Sciatic nerve (tissue), 2 donors: Measurements from ENCODE around the gene NUDT6. TPM values are rescaled to one million over a fixed set of nuclear protein-coding genes. Genes with fewer than 3 reads are reported as not detected.
"Not testable (repeated sequence)": the region's sequence is repeated elsewhere in the genome, so short reads cannot be mapped to it uniquely, and the experiment has no call there.

Source experiments
- ATAC-seq: fragments of 200-7000 bp; cut with Tn5 transposase; one replicate; pipeline ENCODE4 v1.9.1; 2020; ENCODE audit warnings: mild to moderate bottlenecking, moderate library complexity
- DNase-seq: peaks from one replicate; pipeline ENCODE4 v3.0.0-alpha.2; 2020; ENCODE audit warnings: low spot score
- intact Hi-C: fragments of 100-400 bp; cut with DNase I; formaldehyde crosslinking; loops from one replicate; pipeline ENCODE4 v1.14.2; 2022
- total RNA-seq: library from RNA; stranded (reverse); fragmentation: NEBNext Ultra II Directional; extraction: Animal tissue kit (Norgen Biotek cat#: 25700); gene quantifications from one replicate; pipeline ENCODE4 v1.2.1, GENCODE V29; 2021
- donor health status: DM: no; HTN: no; CAD: no.
- donor health status: DM: no; HTN: no; CAD: no.

NUDT6 gene
- total RNA-seq, 1 donor from 2014 or later: 7.7 TPM

- no peak for DNase-seq
- intact Hi-C loops: no loop called here
- no peak for ATAC-seq
These were observed 32.7 kb downstream of the NUDT6 start for GRCh38 chr4:122889726-122890125.

- intact Hi-C loops: no loop called here
- ATAC-seq (peak; percentile 45), DNase-seq (no peak)
These were observed 37.9 kb downstream of the NUDT6 start for GRCh38 chr4:122884499-122884898.

GRCh38 chr4:122882857-122883735, 39.3 kb downstream of the NUDT6 start:
- intact Hi-C loops: no loop called here
- DNase-seq (no peak), ATAC-seq (peak; percentile 20)

DNA sequence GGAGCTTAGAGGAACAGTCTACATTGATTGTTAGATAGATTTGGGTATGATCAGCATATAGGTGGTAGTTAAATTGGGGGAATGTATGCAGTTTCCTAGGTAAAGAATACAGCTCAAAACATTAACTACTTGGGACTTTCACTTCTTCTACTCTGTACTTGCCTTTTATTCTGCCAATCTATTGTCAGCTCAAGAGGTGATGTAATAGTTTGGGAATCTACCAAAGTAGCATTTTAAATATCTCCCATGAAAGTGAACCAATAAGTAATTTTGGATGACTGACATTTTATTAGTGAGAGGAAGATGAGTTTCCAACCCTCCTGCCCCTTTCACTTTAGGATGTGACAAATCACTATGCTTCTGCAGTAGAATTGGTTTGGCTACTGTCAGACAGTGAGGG, 43.4 kb downstream of the NUDT6 start:
- intact Hi-C loops: no loop called here
- ATAC-seq: no peak
- no peak for DNase-seq

DNA sequence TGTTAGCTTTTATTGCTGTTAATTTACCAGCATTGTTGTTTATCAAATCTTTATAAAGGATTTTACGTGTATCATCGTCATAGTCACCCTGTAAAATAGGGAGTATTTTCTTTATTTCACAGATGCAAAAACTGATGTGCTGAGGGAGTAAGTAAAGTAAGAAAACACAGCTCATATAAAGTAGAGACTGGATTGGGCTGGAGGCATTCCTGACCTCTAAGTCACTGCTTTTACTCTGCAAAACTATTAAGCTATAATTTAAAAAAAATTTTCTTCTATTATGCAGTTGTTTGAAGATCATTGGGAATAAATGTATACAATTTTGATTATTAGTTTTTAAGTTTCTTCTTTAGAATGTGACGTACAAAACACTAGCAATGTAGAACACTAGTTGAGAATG, 45.9 kb downstream of the NUDT6 start:
- DNase-seq (no peak), ATAC-seq (no peak)
- intact Hi-C loops: no loop called here

- ATAC-seq: no peak
- intact Hi-C loops: no loop called here
- no peak for DNase-seq
These were observed 46.4 kb downstream of the NUDT6 start for GRCh38 chr4:122875949-122876348.

- DNase-seq (no peak), ATAC-seq (peak; percentile 67)
- intact Hi-C loops: no loop called here
These were observed 48.4 kb downstream of the NUDT6 start for GRCh38 chr4:122873821-122874593.

DNA sequence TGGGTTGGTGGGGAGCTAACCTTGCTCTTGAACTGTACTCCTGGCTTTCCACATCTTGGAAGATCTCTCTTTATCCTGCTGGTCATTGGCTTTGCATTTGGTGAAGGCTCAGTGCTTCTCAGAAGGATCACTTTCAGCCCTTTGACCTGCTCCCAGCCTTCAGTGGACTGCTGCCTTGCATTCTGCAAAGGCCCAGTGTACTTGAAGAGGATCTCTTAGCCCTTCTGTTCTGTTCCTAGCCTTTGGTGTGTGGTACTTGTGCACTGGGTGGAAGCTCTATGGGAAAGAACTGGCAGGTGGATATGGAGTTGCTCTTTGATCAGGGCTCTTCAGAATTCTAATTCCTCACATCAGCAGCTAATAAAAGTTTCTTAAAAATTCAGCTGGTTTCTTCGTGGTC, 49.3 kb downstream of the NUDT6 start:
- intact Hi-C loops: no loop called here

DNA sequence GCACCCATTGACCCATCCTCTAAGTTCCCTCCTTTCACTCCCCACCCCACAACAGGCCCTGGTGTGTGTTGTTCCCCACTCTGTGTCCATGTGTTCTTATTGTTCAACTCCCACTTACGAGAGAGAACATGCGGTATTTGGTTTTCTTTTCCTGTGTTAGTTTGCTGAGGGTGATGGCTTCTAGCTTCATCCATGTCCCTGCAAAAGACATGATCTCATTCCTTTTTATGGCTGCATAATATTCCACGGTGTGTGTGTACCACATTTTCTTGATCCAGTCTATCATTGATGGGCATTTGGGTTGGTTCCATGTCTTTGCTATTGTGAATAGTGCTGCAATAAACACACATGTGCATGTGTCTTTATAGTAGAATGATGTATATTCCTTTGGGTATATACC, 54.2 kb downstream of the NUDT6 start:
- DNase-seq, intact Hi-C loops, ATAC-seq: not testable (repeated sequence)

More for the DNA sequence above, 49.3 kb downstream of the NUDT6 start:
- no peak for ATAC-seq
- DNase-seq: no peak

- ATAC-seq (no peak), DNase-seq (no peak)
- intact Hi-C loops: no loop called here
These were observed 57.0 kb downstream of the NUDT6 start for GRCh38 chr4:122865425-122865824.

DNA sequence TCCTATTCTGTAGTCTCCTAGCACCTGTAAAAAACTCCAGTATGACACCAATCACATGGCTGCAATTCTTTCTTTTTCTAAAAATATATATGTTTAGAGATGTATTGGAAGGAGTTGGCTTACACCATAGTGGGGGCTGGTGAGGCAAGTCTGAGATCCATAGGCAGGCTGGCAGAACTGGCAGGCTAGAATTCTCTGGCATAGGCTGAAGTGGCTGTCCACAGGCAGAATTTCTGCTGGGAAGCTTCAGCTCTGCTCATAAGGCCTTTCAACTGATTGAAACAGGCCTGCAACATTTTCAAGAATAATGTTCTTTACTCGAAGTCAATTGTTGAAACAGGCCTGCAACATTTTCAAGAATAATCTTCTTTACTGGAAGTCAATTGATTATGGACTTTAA, 58.8 kb downstream of the NUDT6 start:
- no peak for ATAC-seq
- intact Hi-C loops: no loop called here
- no peak for DNase-seq

DNA sequence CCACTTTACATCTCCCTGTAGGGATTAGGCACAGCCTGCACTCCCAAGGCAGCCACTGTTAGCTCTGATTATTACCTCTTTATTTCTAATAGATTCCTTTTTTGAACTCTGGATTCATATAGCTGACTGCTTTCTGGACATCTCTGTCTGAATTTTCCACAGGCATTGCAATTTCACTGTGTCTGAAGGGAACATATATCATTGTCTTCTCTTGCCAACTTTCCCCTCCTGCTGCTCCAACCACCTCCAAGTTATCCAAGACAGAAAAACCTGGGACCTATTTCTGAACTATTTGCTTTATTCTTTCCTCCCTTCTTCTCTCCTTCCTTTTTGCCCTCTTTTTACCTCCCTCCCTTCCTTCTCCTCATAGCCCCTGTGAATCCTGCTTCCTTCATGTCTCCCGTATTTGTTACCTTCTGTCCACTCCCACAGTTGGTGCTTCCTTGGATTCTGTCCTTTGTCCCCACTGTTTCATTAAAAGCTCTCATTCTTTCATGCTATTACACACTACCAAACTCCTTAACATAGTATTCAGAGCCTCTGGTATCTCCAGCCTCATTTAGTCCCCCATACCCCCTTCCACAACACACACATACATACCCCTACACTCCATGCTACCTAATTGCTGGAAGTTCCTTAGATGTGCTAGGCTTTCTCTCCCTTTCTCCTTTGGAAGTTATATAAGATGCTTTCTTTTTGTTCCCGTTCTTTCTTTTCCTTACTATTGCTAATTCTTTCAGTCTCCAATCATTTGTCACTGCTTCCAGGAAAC, 61.0 kb downstream of the NUDT6 start:
- ATAC-seq (no peak), DNase-seq (no peak)
- intact Hi-C loops: no loop called here

DNA sequence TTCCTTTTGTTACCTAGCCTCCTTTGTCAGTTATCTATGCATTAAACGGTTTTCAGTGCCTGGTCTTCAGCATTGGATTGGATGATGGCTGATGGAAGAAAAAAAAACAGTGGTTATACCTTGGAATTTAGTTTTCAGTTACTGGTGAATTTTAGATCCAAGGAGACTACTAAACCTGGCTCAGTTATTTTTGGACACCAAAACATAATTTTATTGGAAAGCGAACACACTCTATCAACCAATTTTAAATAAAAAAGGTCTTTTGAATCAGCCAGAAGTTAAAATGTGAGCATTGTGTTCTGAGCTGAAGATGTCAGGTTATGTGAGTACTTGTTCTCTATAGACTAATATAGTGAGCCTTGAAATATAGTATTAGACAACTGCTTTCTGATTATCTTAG, 63.7 kb downstream of the NUDT6 start:
- ATAC-seq: no peak
- DNase-seq: no peak
- intact Hi-C loops: no loop called here

GRCh38 chr4:122857160-122857559, 65.2 kb downstream of the NUDT6 start:
- no peak for ATAC-seq

DNA sequence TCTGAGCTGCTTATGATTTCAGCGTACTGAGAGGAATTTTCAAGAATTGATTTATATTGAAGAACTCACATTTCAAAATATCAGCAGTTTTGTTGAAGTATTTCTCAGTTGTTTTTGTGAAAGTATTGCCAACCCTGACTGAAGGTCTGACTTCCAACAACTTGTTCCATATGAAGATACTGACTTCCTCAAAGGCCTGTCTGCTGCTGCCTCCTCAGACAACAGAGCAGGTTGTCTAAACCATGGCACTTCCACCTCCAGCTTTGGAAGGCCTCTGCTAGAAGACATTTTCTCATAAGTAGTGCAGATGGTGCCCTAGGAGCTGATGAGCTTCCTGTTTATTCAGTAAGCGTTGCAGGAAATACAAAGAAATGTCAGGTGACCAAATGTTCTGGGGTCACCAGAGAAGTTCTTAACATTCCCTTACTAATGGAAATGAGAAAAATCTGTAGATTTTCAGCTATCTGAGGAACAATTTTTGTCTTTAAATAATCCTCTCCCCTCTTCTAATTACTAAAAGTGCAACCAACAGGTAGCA, 67.0 kb downstream of the NUDT6 start:
- ATAC-seq (no peak), DNase-seq (no peak)
- intact Hi-C loops: no loop called here

More at GRCh38 chr4:122857160-122857559, 65.2 kb downstream of the NUDT6 start:
- no peak for DNase-seq
- intact Hi-C loops: no loop called here

- no peak for DNase-seq
- intact Hi-C loops: no loop called here
- ATAC-seq: peak; percentile 91
These were observed 67.7 kb downstream of the NUDT6 start for GRCh38 chr4:122854447-122855352.

GRCh38 chr4:122851568-122851967, 70.8 kb downstream of the NUDT6 start:
- DNase-seq (no peak), ATAC-seq (no peak)
- intact Hi-C loops: no loop called here

DNA sequence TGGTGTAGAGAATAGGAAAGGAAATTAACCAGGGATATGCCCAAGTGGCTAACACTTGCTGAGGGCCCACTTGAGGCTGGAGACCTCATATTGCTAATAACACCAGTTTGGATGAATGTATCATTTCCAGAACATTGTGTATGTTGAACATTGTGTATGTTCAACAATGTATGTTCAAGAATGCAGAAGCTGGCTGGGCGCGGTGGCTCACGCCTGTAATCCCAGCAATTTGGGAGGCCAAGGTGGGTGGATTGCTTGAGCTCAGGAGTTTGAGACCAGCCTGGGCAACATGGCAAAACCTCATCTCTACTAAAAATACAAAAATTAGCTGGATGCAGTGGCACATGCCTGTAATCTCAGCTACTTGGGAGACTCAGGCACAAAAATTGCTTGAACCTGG, 72.6 kb downstream of the NUDT6 start:
- ATAC-seq, DNase-seq, intact Hi-C loops: not testable (repeated sequence)
